ENCODE measurements around the gene TTBK2. TPM values are rescaled to one million over a fixed set of nuclear protein-coding genes. Genes with fewer than 3 reads are reported as not detected.

Gene TTBK2
- total RNA-seq, 1 experiment from 2014 or later = 10.6 TPM

GRCh38 chr15:42727750-42728381, 192.7 kb downstream of the TTBK2 start:
- ChIA-PET CTCF (no interaction called here), RAD21 (ENCODE audit: low non-redundant PET in 1 of 2, low total read pairs in 2 of 2, uncharacterized antibody in 2 of 2, unreplicated experiment in 2 of 2) (no interaction called here), POLR2A (no interaction called here)
- Histone ChIP-seq H3K36me3 (ENCODE audit: control insufficient read depth in 1 of 2, insufficient read depth in 2 of 2, low read length in 2 of 2) (peaks cover 23 to 41% of the 10 kb centered on the region in 2 experiments; a peak in 3 of 4 replicates), H3K9me3 (ENCODE audit: control insufficient read depth in 1 of 2, insufficient read depth in 1 of 2, low read depth in 1 of 2, low read length in 2 of 2) (no peaks in the 10 kb centered on the region), H3K27ac (ENCODE audit: low read depth, low read length) (no peak overlapping the region), H3K9me2 (ENCODE audit: insufficient read depth) (no peaks in the 10 kb centered on the region), H3K79me2 (ENCODE audit: insufficient read depth, low read length) (no peaks in the 10 kb centered on the region), H3K4me1 (ENCODE audit: control insufficient read depth in 1 of 2, insufficient read depth in 2 of 2, low read length in 2 of 2) (no peaks in the 10 kb centered on the region), H4K20me1 (ENCODE audit: insufficient read depth) (no peaks in the 10 kb centered on the region), H3K4me2 (ENCODE audit: low read length) (no peak overlapping the region), H3K4me3 (replicated peaks in 1 of 2; ENCODE audit: low read depth in 1 of 2, low read length in 2 of 2) (no peak overlapping the region), H2AFZ (ENCODE audit: low read depth, low read length, poor library complexity, severe bottlenecking) (no peak overlapping the region), H3K27me3 (ENCODE audit: insufficient read depth, low read length) (no peaks in the 10 kb centered on the region), H3K9ac (ENCODE audit: low read length) (no peak overlapping the region)
- no TSS peak for BruUV-seq (replicated peaks)
- TF ChIP-seq POLR2A (IDR thresholded peaks at IDR 0.05; ENCODE audit: borderline replicate concordance, extremely low read depth, insufficient read depth, insufficient read length) (no peak), YY1 (IDR thresholded peaks at IDR 0.05; ENCODE audit: extremely low read depth, insufficient replicate concordance, low read depth, low read length) (no peak), RAD21 (IDR thresholded peaks at IDR 0.05; ENCODE audit: low read depth) (no peak), ELF1 (IDR thresholded peaks at IDR 0.05; ENCODE audit: borderline replicate concordance, low read depth) (no peak), ATF3 (IDR thresholded peaks at IDR 0.05) (no peak), POLR2AphosphoS5 (IDR thresholded peaks at IDR 0.05; ENCODE audit: low read depth, low read length) (no peak), CTCF (IDR thresholded peaks at IDR 0.05 in 2 of 3, conservative IDR thresholded peaks at IDR 0.05 in 1 of 3; ENCODE audit: borderline replicate concordance in 1 of 3, insufficient read depth in 1 of 3, low read depth in 2 of 3, low read length in 2 of 3) (no peak), ZNF274 (IDR thresholded peaks at IDR 0.05; ENCODE audit: low read depth, low read length) (no peak), SP1 (IDR thresholded peaks at IDR 0.05; ENCODE audit: low read depth) (no peak), ZFX (IDR thresholded peaks at IDR 0.05) (no peak), CEBPB (IDR thresholded peaks at IDR 0.05; ENCODE audit: low read depth) (no peak), EZH2 (IDR thresholded peaks at IDR 0.05) (no peak), SRF (IDR thresholded peaks at IDR 0.05; ENCODE audit: low read depth) (no peak), SIN3A (IDR thresholded peaks at IDR 0.05; ENCODE audit: low read depth) (no peak)
- TF ChIP-seq, protein P1, sequence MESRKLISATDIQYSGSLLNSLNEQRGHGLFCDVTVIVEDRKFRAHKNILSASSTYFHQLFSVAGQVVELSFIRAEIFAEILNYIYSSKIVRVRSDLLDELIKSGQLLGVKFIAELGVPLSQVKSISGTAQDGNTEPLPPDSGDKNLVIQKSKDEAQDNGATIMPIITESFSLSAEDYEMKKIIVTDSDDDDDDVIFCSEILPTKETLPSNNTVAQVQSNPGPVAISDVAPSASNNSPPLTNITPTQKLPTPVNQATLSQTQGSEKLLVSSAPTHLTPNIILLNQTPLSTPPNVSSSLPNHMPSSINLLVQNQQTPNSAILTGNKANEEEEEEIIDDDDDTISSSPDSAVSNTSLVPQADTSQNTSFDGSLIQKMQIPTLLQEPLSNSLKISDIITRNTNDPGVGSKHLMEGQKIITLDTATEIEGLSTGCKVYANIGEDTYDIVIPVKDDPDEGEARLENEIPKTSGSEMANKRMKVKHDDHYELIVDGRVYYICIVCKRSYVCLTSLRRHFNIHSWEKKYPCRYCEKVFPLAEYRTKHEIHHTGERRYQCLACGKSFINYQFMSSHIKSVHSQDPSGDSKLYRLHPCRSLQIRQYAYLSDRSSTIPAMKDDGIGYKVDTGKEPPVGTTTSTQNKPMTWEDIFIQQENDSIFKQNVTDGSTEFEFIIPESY (IDR thresholded peaks at IDR 0.05; ENCODE audit: extremely low read depth, insufficient replicate concordance, low read length) = no peak
- DNase-seq (ENCODE audit: low read depth, low spot score) (no peak), ATAC-seq (no peak)
- intact Hi-C loops (cut with micrococcal nuclease) = no loop called here
